Measurements from ENCODE around the gene MEGF11.

MEGF11 gene

DNA sequence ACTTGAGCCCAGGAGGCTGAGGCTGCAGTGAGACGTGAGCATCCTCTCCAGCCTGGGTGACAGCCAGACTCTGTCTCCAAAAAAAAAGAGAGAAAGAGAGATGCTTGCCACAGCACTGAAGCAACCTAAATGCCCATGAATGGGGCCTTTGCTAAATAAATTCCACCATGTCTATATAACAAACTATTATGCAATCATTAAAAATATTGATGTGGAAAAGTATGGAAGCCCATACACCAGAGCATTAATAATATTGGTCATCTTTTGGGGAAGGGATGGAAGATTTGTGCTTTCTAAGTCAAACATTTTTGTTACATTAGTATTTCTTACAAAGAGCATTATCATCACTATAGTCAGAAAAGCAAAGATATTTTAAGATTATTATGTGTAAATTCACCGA is 116.6 kb downstream of the MEGF11 start:
- TF ChIP-seq, protein P1, sequence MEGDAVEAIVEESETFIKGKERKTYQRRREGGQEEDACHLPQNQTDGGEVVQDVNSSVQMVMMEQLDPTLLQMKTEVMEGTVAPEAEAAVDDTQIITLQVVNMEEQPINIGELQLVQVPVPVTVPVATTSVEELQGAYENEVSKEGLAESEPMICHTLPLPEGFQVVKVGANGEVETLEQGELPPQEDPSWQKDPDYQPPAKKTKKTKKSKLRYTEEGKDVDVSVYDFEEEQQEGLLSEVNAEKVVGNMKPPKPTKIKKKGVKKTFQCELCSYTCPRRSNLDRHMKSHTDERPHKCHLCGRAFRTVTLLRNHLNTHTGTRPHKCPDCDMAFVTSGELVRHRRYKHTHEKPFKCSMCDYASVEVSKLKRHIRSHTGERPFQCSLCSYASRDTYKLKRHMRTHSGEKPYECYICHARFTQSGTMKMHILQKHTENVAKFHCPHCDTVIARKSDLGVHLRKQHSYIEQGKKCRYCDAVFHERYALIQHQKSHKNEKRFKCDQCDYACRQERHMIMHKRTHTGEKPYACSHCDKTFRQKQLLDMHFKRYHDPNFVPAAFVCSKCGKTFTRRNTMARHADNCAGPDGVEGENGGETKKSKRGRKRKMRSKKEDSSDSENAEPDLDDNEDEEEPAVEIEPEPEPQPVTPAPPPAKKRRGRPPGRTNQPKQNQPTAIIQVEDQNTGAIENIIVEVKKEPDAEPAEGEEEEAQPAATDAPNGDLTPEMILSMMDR (conservative IDR thresholded peaks at IDR 0.05; ENCODE audit: low read depth, low read length) = no peak
- DNase-seq (ENCODE audit: low read depth) = no peak
- no peak overlapping the region for H3K4me3 ChIP-seq (ENCODE audit: low read length)

DNA sequence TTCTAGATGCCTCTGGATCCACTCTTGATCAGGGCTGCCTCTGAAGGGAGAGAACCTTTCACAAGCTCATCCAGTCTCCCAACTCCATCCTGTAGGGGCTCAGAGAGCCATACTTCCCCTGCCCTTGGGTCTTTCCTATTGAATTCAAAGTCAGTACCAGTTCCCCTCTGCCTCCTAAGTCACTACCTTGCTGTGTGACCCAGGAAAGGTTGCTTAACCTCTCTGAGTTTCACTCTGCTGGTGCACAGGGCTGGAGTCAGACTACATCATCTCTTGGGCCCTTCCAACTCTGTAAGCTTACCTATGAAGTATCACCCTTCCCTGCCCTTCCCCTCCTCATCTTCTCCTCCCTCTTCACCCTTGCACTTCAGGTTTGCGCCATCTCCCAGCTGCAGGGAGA is 117.9 kb downstream of the MEGF11 start:
- H3K4me3 ChIP-seq (ENCODE audit: low read length) = no peak overlapping the region
- DNase-seq (ENCODE audit: low read depth) = no peak
- TF ChIP-seq, protein P1 (conservative IDR thresholded peaks at IDR 0.05; ENCODE audit: low read depth, low read length) = no peak

DNA sequence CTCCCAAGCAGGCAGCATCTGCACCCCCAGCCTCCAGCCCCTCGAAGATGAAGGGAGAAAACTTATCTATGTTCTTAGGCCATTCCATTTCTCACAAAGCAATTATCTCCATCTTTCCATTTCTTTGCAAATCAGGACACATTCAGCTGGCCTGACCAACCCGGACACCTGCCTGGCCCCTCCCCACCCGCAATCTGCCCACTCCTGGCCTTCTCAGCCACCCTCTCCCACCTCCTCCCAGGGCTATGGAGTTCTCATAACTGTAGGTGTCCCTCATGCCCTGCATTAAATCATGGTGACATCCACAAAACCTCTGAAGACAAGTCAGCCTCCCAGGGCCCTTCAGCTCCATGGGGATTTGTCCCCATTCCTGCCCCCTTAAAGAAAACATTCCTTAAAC is 119.3 kb downstream of the MEGF11 start:
- no peak overlapping the region for H3K4me3 ChIP-seq (ENCODE audit: low read length)
- no peak for DNase-seq (ENCODE audit: low read depth)
- TF ChIP-seq, protein P1 (conservative IDR thresholded peaks at IDR 0.05; ENCODE audit: low read depth, low read length) = no peak

DNA sequence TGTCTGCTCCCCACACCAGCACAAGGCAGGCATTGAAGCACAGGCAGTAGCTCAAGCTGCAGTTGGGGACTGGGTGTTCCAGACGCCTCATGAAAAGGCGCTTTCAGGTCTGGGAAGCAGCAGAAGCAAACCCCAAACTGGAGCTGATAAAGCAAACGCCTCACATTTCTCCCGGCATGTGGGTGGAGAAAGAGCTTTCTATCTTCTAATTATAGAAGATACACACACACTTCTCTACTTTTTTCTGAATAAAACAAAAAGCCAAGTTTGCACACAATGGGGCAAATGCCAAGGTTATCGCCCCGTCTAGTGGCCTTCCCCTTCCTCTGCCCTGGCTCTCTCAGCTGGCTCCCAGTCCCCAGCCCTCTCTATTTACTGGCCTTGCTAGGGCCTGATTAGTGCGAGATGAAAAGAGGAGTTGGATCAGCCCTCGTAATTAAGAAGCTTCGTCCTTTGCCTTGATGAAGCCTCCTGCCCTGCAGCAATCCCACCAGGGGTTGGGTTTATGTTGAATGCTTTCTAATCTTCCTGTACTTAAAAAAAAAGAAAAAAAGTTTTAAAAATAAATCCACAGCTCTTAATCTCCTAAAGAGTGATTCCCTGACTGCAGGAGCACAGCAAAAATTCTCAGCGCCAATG is 120.2 kb downstream of the MEGF11 start:
- DNase-seq (ENCODE audit: low read depth) = no peak
- TF ChIP-seq, protein P1 (conservative IDR thresholded peaks at IDR 0.05; ENCODE audit: low read depth, low read length) = no peak
- no peak overlapping the region for H3K4me3 ChIP-seq (ENCODE audit: low read length)

DNA sequence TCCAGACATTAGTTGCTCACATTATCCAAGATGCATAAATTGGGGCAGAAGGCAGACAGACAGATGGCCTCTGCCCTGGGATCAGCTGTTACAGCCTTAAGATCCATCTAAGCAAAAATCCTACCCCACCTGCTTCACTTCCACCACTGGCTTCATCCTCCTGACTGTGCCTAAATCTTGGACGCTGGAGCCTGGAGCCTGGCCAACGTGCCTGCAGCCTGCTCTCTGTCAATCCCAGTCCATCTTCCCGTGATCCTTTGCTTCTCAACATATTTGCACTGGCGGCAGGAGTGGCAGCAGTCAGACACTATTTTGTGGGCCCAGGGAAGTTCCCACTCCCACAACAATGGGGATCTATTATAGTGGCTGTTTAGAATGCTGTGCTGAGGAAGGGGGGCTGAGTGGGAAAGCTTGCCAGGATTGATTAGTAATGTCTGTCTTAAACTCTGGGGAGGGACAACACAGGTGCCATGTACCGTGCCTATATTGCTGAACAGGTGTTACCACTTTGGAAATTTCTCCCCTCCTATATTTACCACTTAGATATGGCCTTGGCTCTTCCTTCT is 121.2 kb downstream of the MEGF11 start:
- DNase-seq (ENCODE audit: low read depth) = no peak
- TF ChIP-seq, protein P1 (conservative IDR thresholded peaks at IDR 0.05; ENCODE audit: low read depth, low read length) = no peak
- no peak overlapping the region for H3K4me3 ChIP-seq (ENCODE audit: low read length)

DNA sequence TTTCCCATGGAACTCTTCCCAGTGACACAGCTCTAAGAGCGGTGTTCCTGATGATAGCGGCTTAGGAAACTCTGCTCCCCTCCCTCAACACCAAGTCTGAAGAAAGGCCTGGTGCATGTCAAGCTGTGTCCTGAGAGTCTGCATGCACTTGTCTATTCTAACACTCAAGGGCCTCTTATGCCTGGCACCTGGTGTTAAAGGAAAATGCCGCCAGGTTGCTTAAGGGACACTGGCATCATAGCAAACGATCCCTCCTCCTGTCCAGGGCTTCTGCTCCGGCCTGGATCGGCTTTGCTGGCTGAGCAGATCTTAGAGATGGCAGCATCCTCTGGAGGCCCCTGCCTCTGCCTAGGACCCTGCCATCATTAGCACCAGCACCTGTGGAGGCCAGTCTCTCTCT is 121.7 kb downstream of the MEGF11 start:
- TF ChIP-seq, protein P1 (conservative IDR thresholded peaks at IDR 0.05; ENCODE audit: low read depth, low read length) = no peak
- H3K4me3 ChIP-seq (ENCODE audit: low read length) = no peak overlapping the region
- no peak for DNase-seq (ENCODE audit: low read depth)

DNA sequence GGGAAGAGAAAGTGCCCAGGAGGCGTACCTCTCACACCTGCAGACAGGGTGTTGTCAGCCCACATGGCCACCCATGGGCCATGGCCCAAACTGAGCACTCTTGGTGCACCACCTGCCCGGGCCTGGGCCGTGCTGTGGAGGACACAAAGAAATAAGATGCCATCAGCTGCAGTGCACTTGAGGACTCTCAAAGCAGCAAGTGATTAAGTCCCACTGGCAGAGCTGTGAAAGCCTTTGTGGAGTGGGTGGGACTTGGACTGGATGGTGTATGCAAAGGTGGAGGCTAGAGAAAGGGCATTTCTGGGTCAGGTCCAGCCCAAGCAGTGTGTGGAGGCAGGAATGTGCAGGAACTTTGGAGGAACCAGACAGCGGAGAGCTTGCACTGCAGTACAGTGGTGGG is 122.3 kb downstream of the MEGF11 start:
- DNase-seq (ENCODE audit: low read depth) = no peak
- TF ChIP-seq, protein P1 (conservative IDR thresholded peaks at IDR 0.05; ENCODE audit: low read depth, low read length) = no peak
- no peak overlapping the region for H3K4me3 ChIP-seq (ENCODE audit: low read length)

Measured in retinal pigment epithelial cell (primary cell).